Measurements from ENCODE around the gene ATP6V0A4.

GRCh38 chr7:138753150-138753518, 44.9 kb downstream of the ATP6V0A4 start:
- TF ChIP-seq CTCF (conservative IDR thresholded peaks at IDR 0.05 in 1 of 2, IDR thresholded peaks at IDR 0.05 in 1 of 2; ENCODE audit: low read depth in 1 of 2, low read length in 2 of 2) = no peak
- TF ChIP-seq EZH2 (IDR thresholded peaks at IDR 0.05; ENCODE audit: low read length, missing control alignments) = no peak

All from fibroblast of lung (primary cell).